HK-2 (cell line): ENCODE measurements around the gene MOK.
A peak's percentile ranks its signal among the peaks of the same experiment; 100 is the strongest.
"Not testable (repeated sequence)": the region's sequence is repeated elsewhere in the genome, so short reads cannot be mapped to it uniquely, and the experiment has no call there.

Experiments used
- DNase-seq: peaks from one replicate; pipeline ENCODE4 v3.0.0-alpha.2; 2018; ENCODE audit not compliant: unreplicated experiment

MOK gene

GRCh38 chr14:102321456-102322422 lies 16.8 kb upstream of the MOK start:
- DNase-seq: no peak

GRCh38 chr14:102320671-102321455 lies 15.9 kb upstream of the MOK start:
- DNase-seq: no peak

GRCh38 chr14:102320033-102320660 lies 15.2 kb upstream of the MOK start:
- DNase-seq: peak; percentile 35

GRCh38 chr14:102319351-102320032 lies 14.5 kb upstream of the MOK start, which contains the start of gene ZNF839:
ZNF839 (plus strand) TSS chr14:102319746; CDS start chr14:102319766, 20 bp downstream.
- DNase-seq: peak; percentile 90

DNA sequence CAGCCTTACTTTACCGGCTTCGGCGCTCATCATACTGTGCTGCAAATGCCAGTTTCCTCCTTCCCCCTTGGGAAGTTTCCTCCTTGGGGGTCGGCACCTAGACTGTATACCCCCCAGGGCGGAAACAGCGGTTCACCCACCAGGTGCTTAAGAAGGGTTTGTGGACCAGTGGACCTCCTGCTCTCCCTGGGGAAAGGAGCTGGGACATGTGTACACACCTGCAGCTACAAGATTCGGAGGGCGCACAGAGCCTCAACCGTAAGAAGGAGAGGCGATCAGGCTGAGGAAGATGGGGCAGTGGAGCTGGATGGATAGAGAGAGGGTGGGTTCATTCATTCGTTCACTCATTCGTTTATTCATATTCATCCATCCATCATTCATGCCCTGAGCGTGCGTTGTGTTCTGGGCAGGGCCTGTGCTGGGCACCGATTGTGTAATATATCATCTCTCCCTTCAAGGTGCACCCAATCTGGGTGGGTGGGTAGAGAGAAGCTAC lies 13.9 kb upstream of the MOK start:
- no peak for DNase-seq

- peak; percentile 29 for DNase-seq
These were observed 12.7 kb upstream of the MOK start for GRCh38 chr14:102317564-102318248.

- DNase-seq: peak; percentile 98
These were observed 12.0 kb upstream of the MOK start for GRCh38 chr14:102316743-102317563.

GRCh38 chr14:102316338-102316742 lies 11.4 kb upstream of the MOK start:
- DNase-seq: peak; percentile 55

GRCh38 chr14:102315121-102315520 lies 10.2 kb upstream of the MOK start:
- DNase-seq: no peak

DNA sequence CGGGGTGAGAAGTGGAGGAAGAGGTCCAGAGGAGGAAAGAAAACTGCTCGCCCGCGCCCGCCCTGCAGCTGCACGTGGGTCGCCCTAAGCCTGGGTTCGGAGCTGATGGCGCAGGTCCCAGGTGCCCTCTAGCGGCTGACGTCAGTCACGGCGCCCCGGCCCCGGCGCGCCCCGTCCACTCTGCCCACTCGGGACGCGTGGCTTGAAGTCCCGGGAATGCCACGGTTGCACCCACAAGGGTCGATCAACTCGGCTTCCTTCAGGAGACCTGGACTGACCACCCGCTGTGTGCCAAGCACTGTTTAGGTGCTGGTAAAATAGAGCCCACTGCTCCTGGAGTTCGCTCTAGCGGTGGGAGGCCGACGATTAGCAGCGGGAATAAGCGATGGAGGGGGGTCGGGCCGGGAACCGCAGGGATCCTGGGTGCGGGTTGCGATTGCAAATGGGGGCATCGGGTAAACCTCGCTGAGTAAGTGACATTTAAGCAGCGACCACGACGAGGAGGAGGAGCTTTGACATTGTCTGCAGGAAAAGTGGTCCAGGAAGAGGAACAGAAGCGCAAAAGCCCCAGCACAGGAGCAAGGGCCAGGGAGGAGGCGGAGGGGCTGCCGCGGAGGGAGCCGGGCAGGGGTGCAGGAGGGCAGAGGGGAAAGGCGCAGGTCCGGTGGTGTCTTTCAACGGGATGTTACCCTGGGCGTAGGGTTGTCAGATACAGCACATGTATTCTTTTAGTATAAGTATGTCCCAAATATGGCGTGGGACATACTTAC lies 9.5 kb upstream of the MOK start:
- peak; percentile 82 for DNase-seq

DNA sequence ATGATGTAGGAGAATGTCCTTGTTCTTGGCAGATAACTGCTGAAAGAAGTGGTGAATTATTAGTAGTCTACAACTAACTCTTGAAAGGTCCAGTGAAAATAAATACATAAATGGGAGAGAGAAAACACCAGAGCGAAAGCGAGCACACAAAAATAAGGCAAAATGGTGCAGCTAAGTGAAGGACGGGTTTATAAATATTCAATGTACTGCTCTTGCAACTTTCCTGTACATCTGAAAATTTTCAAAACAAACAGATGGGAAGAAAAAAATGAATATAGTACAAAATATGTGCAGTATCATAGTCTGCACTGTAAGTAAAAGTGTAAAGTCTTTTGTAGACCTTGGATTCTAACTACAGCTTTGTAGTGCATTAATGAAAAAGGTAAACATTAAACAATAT lies 1.3 kb downstream of the MOK start:
- DNase-seq: no peak

DNA sequence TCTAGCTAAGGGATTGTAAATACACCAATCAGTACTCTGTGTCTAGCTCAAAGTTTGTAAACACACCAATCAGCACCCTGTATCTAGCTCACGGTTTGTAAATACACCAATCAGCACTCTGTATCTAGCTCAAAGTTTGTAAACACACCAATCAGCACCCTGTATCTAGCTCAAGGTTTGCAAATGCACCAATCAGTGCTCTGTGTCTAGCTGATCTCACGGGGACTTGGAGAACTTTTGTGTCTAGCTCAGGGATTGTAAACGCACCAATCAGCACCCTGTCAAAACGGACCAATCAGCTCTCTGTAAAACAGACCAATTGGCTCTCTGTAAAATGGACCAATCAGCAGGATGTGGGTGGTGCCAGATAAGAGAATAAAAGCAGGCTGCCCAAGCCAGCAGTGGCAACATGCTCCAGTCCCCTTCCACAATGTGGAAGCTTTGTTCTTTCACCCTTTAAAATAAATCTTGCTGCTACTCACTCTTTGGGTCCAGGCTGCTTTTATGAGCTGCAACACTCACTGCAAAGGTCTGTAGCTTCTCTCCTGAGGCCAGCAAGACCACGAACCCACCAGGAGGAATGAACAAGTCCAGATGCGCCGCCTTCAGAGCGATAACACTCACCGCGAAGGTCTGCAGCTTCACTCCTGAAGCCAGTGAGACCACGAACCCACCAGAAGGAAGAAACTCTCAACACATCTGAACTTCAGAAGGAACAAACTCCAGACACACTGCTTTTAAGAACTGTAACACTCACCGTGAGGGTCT lies 6.5 kb downstream of the MOK start:
- DNase-seq: not testable (repeated sequence)

- no peak for DNase-seq
These were observed 7.4 kb downstream of the MOK start for GRCh38 chr14:102297436-102298170.

GRCh38 chr14:102295270-102295669 lies 9.7 kb downstream of the MOK start:
- no peak for DNase-seq

DNA sequence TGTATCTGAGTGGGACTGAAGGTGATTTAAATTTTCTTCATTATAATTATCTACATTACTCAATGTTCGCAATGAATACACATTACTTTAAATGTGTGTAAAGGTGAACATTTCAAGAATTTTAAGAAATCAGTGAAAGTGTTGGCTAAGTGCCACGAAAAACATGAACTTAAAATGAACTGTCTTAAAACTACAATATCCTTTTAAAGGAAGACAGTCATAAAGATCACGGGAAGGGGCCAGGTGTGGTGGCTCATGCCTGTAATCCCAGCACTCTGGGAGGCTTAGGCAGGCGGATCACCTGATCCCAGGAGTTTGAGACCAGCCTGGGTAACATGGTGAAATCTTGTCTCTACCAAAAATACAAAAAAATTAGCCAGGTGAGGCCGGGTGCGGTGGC lies 11.2 kb downstream of the MOK start:
- DNase-seq: no peak

DNA sequence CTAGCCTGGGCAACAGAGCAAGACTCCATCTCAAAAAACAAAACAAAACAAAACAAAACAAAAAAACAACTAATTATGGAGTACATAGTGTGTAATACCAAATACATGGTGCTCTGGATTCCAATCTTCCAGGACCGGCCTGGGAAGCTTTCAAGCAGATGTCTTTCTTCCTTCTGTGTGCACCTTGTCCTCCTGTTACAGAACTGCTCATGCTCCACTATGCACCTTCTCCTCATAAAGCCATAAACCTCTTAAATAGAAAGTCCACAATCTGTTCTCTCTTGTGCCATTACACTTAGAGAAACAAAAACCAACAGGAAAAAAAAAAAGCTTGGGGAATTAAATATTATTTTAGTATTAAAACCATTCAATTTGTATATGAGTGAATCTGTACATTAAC lies 12.5 kb downstream of the MOK start:
- no peak for DNase-seq

DNA sequence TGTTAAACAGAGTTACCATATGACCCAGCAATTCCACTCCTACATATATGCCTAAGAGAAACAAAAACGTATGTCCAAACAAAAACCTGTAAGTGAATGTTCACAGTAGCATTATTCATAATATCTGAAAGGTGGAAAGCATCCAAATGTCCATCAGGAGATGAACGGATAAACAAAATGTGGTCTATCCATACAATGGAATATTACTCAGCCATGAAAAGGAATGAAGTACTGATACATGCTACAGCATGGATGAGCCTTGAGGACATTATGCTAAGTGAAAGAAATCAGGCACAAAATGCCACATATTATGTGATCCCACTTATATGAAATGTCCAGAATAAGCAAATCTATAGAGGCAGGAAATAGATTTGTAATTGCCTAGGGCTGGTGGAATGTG lies 16.8 kb downstream of the MOK start:
- no peak for DNase-seq

GRCh38 chr14:102285106-102285505 lies 19.9 kb downstream of the MOK start:
- DNase-seq: no peak
